HEK293 (cell line): ENCODE data around the gene HMCN2.

Experiments
- CTCF ChIA-PET: fragments of 350-600 bp; formaldehyde crosslinking; extraction: SDS; loops from one replicate; lab custom pipeline; 2021; ENCODE audit warnings: antibody characterized with exemption; lab: Yijun Ruan, JAX
- POLR2A ChIA-PET: fragments of 300-600 bp; formaldehyde crosslinking; extraction: SDS; loops from one replicate; lab custom pipeline; 2020; ENCODE audit warnings: antibody characterized with exemption, inconsistent platforms; lab: Yijun Ruan, JAX
- H3K27ac ChIP-seq: fragments of 200-500 bp; sonication (Bioruptor generic); 2 replicates; pipeline ENCODE4 v1.5.1; 2014; ENCODE audit warnings: low read depth, low read length, control low read depth, inconsistent platforms; ENCODE audit errors: extremely low read depth
- H3K36me3 ChIP-seq, 2 experiments: fragments of 200-500 bp in 1 of 2; sonication (Bioruptor generic) in 1 of 2; 1 replicate in 1 of 2; 2 replicates in 1 of 2; pipeline ENCODE4 v1.5.1; 2014 to 2017; ENCODE audit warnings: inconsistent platforms in 2 of 2, low read length in 2 of 2; ENCODE audit not compliant: control insufficient read depth in 2 of 2, insufficient read depth in 1 of 2
- H3K4me1 ChIP-seq: fragments of 200-500 bp; sonication (Bioruptor generic); 2 replicates; pipeline ENCODE4 v1.5.1; 2014; ENCODE audit warnings: mild to moderate bottlenecking, low read length, inconsistent platforms; ENCODE audit not compliant: control insufficient read depth, insufficient read depth
- H3K4me3 ChIP-seq: 2 replicates; pipeline ENCODE4 v1.5.1; 2011; ENCODE audit warnings: low read depth, mild to moderate bottlenecking, control low read depth, low read length, moderate library complexity
- H3K9me3 ChIP-seq: fragments of 200-500 bp; sonication (Bioruptor generic); 2 replicates; pipeline ENCODE4 v1.5.1; 2014; ENCODE audit warnings: low read depth, low read length, inconsistent platforms; ENCODE audit not compliant: control insufficient read depth, insufficient read depth
- GFI1B ChIP-seq: fragments of 450-650 bp; formaldehyde crosslinking; IDR thresholded peaks from 2 replicates; pipeline ENCODE4 v1.5.1; 2016; ENCODE audit warnings: missing biosample characterization, missing genetic modification characterization
- GLI4 ChIP-seq: fragments of 450-650 bp; formaldehyde crosslinking; IDR thresholded peaks from 2 replicates; pipeline ENCODE4 v1.5.1; 2016; ENCODE audit warnings: missing biosample characterization, missing genetic modification characterization
- IKZF3 ChIP-seq: fragments of 450-650 bp; IDR thresholded peaks from 2 replicates; pipeline ENCODE4 v1.5.0; 2018; ENCODE audit warnings: missing biosample characterization, mild to moderate bottlenecking, missing genetic modification characterization, moderate library complexity
- MEIS1 ChIP-seq: sonication (generic); formaldehyde crosslinking; IDR thresholded peaks from 2 replicates; pipeline ENCODE4 v1.8.1; 2022; ENCODE audit warnings: missing genetic modification reagents, mild to moderate bottlenecking, borderline replicate concordance
- MYNN ChIP-seq: fragments of 450-650 bp; formaldehyde crosslinking; IDR thresholded peaks from 2 replicates; pipeline ENCODE4 v1.5.1; 2016; ENCODE audit warnings: missing biosample characterization, missing genetic modification characterization, borderline replicate concordance
- MZF1 ChIP-seq: fragments of 450-650 bp; formaldehyde crosslinking; IDR thresholded peaks from 2 replicates; pipeline ENCODE4 v1.5.1; 2017; ENCODE audit warnings: missing biosample characterization, missing genetic modification characterization, borderline replicate concordance
- SALL2 ChIP-seq: fragments of 450-650 bp; formaldehyde crosslinking; IDR thresholded peaks from 2 replicates; pipeline ENCODE4 v1.5.0; 2017; ENCODE audit warnings: missing biosample characterization, mild to moderate bottlenecking, missing genetic modification characterization, borderline replicate concordance
- SP2 ChIP-seq: fragments of 450-650 bp; formaldehyde crosslinking; IDR thresholded peaks from 2 replicates; pipeline ENCODE4 v1.5.1; 2016; ENCODE audit warnings: missing biosample characterization, missing genetic modification characterization
- TRIM28 ChIP-seq: IDR thresholded peaks from 2 replicates; pipeline ENCODE4 v1.6.1; 2011; ENCODE audit warnings: low read length, control low read depth, borderline replicate concordance
- ZNF140 ChIP-seq: fragments of 450-650 bp; formaldehyde crosslinking; IDR thresholded peaks from 2 replicates; pipeline ENCODE4 v1.5.1; 2016; ENCODE audit warnings: missing biosample characterization, missing genetic modification characterization
- ZNF146 ChIP-seq: fragments of 450-650 bp; formaldehyde crosslinking; IDR thresholded peaks from 2 replicates; pipeline ENCODE4 v1.5.1; 2016; ENCODE audit warnings: missing biosample characterization, missing genetic modification characterization
- ZNF169 ChIP-seq: fragments of 450-650 bp; formaldehyde crosslinking; IDR thresholded peaks from 2 replicates; pipeline ENCODE4 v1.5.1; 2016; ENCODE audit warnings: missing biosample characterization, missing genetic modification characterization
- ZNF19 ChIP-seq: fragments of 450-650 bp; formaldehyde crosslinking; IDR thresholded peaks from 2 replicates; pipeline ENCODE4; 2016; ENCODE audit warnings: missing biosample characterization, missing genetic modification characterization, low read depth
- ZNF274 ChIP-seq, 2 experiments: fragments of 200-500 bp in 1 of 2; fragments of 450-650 bp in 1 of 2; sonication (Bioruptor generic) in 1 of 2; formaldehyde crosslinking in 1 of 2; IDR thresholded peaks; 2 replicates each; pipeline versions ENCODE4 v1.5.1 to v1.6.1; 2014 to 2016; ENCODE audit warnings: borderline replicate concordance in 1 of 2, inconsistent platforms in 1 of 2, low read length in 1 of 2, missing biosample characterization in 1 of 2, missing genetic modification characterization in 1 of 2
- ZNF341 ChIP-seq: fragments of 450-650 bp; formaldehyde crosslinking; IDR thresholded peaks from 2 replicates; pipeline ENCODE4; 2016; ENCODE audit warnings: low read depth, missing biosample characterization, missing genetic modification characterization
- ZNF37A ChIP-seq: fragments of 450-650 bp; IDR thresholded peaks from 2 replicates; pipeline ENCODE4 v1.5.1; 2018; ENCODE audit warnings: missing biosample characterization, missing genetic modification characterization
- ZNF488 ChIP-seq: fragments of 450-650 bp; formaldehyde crosslinking; IDR thresholded peaks from 2 replicates; pipeline ENCODE4 v1.5.1; 2016; ENCODE audit warnings: missing biosample characterization, missing genetic modification characterization
- ZNF529 ChIP-seq: fragments of 450-650 bp; formaldehyde crosslinking; IDR thresholded peaks from 2 replicates; pipeline ENCODE4 v1.5.1; 2017; ENCODE audit warnings: missing genetic modification characterization, missing biosample characterization; ENCODE audit not compliant: insufficient replicate concordance
- ZNF548 ChIP-seq: fragments of 450-650 bp; formaldehyde crosslinking; IDR thresholded peaks from 2 replicates; pipeline ENCODE4 v1.5.1; 2016; ENCODE audit warnings: missing biosample characterization, missing genetic modification characterization
- ZNF610 ChIP-seq: fragments of 450-650 bp; formaldehyde crosslinking; IDR thresholded peaks from 2 replicates; pipeline ENCODE4 v1.5.1; 2016; ENCODE audit warnings: missing biosample characterization, missing genetic modification characterization, borderline replicate concordance
- ZNF658 ChIP-seq: fragments of 450-650 bp; formaldehyde crosslinking; IDR thresholded peaks from 2 replicates; pipeline ENCODE4; 2016; ENCODE audit warnings: missing biosample characterization, missing genetic modification characterization
- ZNF664 ChIP-seq: fragments of 450-650 bp; formaldehyde crosslinking; IDR thresholded peaks from 2 replicates; pipeline ENCODE4 v1.5.1; 2016; ENCODE audit warnings: missing biosample characterization, missing genetic modification characterization
- TF ChIP-seq, protein P1 (sequence below): fragments of 450-650 bp; formaldehyde crosslinking; IDR thresholded peaks from 2 replicates; pipeline ENCODE4 v1.5.1; 2017; ENCODE audit warnings: missing biosample characterization, missing genetic modification characterization
- TF ChIP-seq, protein P2 (sequence below): fragments of 450-650 bp; formaldehyde crosslinking; IDR thresholded peaks from 2 replicates; pipeline ENCODE4 v1.5.1; 2016; ENCODE audit warnings: missing biosample characterization, missing genetic modification characterization

The HMCN2 gene

DNA sequence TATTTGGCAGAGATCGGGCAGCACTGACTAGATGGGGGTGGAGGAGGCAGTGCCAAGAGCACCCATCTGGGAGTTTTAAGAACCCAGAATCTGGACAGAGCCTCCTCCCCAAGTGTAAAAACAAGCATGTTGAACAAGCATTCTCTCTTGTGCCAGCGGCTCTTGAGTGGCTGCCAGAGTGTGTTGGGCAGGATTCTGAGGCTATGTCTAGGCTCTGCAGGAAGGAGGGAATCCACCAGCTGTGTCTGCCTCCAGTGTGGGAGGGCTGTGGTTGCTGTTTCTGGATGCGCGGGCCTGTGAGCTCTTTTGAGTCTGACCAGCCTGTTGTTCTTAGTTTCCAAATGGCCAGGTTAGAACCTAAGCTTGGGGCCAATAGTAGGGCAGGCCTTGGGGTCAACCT, 39.8 kb downstream of the HMCN2 start:
- Histone ChIP-seq H3K4me3 (no peak overlapping the region), H3K9me3 (no peaks in the 10 kb centered on the region), H3K27ac (no peak overlapping the region), H3K36me3 (no peaks in the 10 kb centered on the region), H3K4me1 (no peaks in the 10 kb centered on the region)
- TF ChIP-seq ZNF658 = no peak
- no peak for TF ChIP-seq MEIS1 (CRISPR knock-in tag)
- no peak for TF ChIP-seq ZNF19 (tag by site-specific recombination)
- TF ChIP-seq ZNF529 (tag by site-specific recombination) = no peak
- no peak for TF ChIP-seq SP2 (tag by site-specific recombination)
- TF ChIP-seq ZNF169 = no peak
- no peak for TF ChIP-seq ZNF488 (tag by site-specific recombination)
- no peak for TF ChIP-seq MZF1 (tag by site-specific recombination)
- TF ChIP-seq GLI4 (tag by site-specific recombination) = no peak
- no peak for TF ChIP-seq ZNF548
- no peak for TF ChIP-seq GFI1B (tag by site-specific recombination)
- TF ChIP-seq MYNN (tag by site-specific recombination) = no peak
- TF ChIP-seq, protein P1, sequence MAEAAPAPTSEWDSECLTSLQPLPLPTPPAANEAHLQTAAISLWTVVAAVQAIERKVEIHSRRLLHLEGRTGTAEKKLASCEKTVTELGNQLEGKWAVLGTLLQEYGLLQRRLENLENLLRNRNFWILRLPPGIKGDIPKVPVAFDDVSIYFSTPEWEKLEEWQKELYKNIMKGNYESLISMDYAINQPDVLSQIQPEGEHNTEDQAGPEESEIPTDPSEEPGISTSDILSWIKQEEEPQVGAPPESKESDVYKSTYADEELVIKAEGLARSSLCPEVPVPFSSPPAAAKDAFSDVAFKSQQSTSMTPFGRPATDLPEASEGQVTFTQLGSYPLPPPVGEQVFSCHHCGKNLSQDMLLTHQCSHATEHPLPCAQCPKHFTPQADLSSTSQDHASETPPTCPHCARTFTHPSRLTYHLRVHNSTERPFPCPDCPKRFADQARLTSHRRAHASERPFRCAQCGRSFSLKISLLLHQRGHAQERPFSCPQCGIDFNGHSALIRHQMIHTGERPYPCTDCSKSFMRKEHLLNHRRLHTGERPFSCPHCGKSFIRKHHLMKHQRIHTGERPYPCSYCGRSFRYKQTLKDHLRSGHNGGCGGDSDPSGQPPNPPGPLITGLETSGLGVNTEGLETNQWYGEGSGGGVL (tag by site-specific recombination) = no peak
- TF ChIP-seq TRIM28 = no peak
- TF ChIP-seq ZNF610 (tag by site-specific recombination) = no peak
- no peak for TF ChIP-seq ZNF664
- TF ChIP-seq ZNF146 (tag by site-specific recombination) = no peak
- CTCF ChIA-PET = interaction anchor here (1.4 kb wide), 1 partner anchor 38 kb away, joined by 3 read pairs; no protein-coding TSS in a partner anchor
- POLR2A ChIA-PET = no interaction called here

GRCh38 chr9:130306823-130307666, 41.5 kb downstream of the HMCN2 start:
- CTCF ChIA-PET = interaction anchor here (1.3 kb wide), 1 partner anchor 36 kb away, joined by 4 read pairs; no protein-coding TSS in a partner anchor
- Histone ChIP-seq H3K27ac (no peak overlapping the region), H3K4me1 (no peaks in the 10 kb centered on the region), H3K9me3 (no peaks in the 10 kb centered on the region), H3K36me3 (no peaks in the 10 kb centered on the region)
- POLR2A ChIA-PET = interaction anchor here (0.6 kb wide), 1 partner anchor 382 kb away, joined by 6 read pairs; no protein-coding TSS in a partner anchor
- TF ChIP-seq ZNF140 (tag by site-specific recombination) = no peak
- no peak for TF ChIP-seq SALL2 (tag by site-specific recombination)
- no peak for TF ChIP-seq ZNF341 (tag by site-specific recombination)
- TF ChIP-seq ZNF274 (IDR thresholded peaks at IDR 0.05; ENCODE audit: low read length) = no peak
- no peak for TF ChIP-seq ZNF274 (tag by site-specific recombination; IDR thresholded peaks at IDR 0.05; ENCODE audit: borderline replicate concordance)
- TF ChIP-seq IKZF3 (tag by site-specific recombination) = no peak
- TF ChIP-seq, protein P2, sequence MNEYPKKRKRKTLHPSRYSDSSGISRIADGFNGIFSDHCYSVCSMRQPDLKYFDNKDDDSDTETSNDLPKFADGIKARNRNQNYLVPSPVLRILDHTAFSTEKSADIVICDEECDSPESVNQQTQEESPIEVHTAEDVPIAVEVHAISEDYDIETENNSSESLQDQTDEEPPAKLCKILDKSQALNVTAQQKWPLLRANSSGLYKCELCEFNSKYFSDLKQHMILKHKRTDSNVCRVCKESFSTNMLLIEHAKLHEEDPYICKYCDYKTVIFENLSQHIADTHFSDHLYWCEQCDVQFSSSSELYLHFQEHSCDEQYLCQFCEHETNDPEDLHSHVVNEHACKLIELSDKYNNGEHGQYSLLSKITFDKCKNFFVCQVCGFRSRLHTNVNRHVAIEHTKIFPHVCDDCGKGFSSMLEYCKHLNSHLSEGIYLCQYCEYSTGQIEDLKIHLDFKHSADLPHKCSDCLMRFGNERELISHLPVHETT (tag by site-specific recombination) = no peak
- no peak for TF ChIP-seq ZNF37A (tag by site-specific recombination)
- TF ChIP-seq SP2 (tag by site-specific recombination) = no peak
- TF ChIP-seq, all 188 proteins: peak for 0
- H3K4me3 ChIP-seq = no peak overlapping the region
